BJ (cell line): ENCODE results near the gene EXTL1. TPM values are rescaled to one million over a fixed set of nuclear protein-coding genes. Genes with fewer than 3 reads are reported as not detected.

Source experiments
- CTCF ChIA-PET: fragments of 350-600 bp; formaldehyde crosslinking; extraction: SDS; loops from one replicate; lab custom pipeline; 2021; ENCODE audit warnings: antibody characterized with exemption, inconsistent platforms; lab: Yijun Ruan, JAX
- POLR2A ChIA-PET: fragments of 300-600 bp; sonication (Branson Sonifier 250); formaldehyde crosslinking; extraction: SDS; loops from one replicate; lab custom pipeline; 2021; ENCODE audit warnings: antibody characterized with exemption; lab: Charles Lee
- DNase-seq: peaks from one replicate; pipeline ENCODE4 v3.0.0-alpha.2; 2011; ENCODE audit warnings: low read depth
- H3K27me3 ChIP-seq: 2 replicates; pipeline ENCODE4 v1.6.0; 2011; ENCODE audit warnings: low read length; ENCODE audit not compliant: control insufficient read depth, insufficient read depth
- H3K36me3 ChIP-seq: 2 replicates; pipeline ENCODE4 v1.5.1; 2011; ENCODE audit warnings: low read length; ENCODE audit not compliant: control insufficient read depth, insufficient read depth
- H3K4me3 ChIP-seq: 2 replicates; pipeline ENCODE4 v1.5.1; 2011; ENCODE audit warnings: low read depth, mild to moderate bottlenecking, control low read depth, low read length
- CTCF ChIP-seq: IDR thresholded peaks from 2 replicates; pipeline ENCODE4 v1.5.1; 2011; ENCODE audit warnings: low read depth, mild to moderate bottlenecking, control low read depth, inconsistent platforms, low read length, moderate library complexity; ENCODE audit not compliant: insufficient read depth
- polyA plus RNA-seq: library from polyadenylated mRNA; depleted of rRNA; stranded (reverse); fragments of >200 nt; gene quantifications from 2 replicates; pipeline ENCODE4 v1.2.3, GENCODE V29; 2011

Gene EXTL1
- polyA plus RNA-seq, 1 experiment: 5.0 TPM

GRCh38 chr1:26053718-26054560 lies 32.4 kb downstream of the EXTL1 start:
- no peaks in the 10 kb centered on the region for H3K36me3 ChIP-seq
- TF ChIP-seq CTCF: no peak
- ChIA-PET CTCF (interaction anchor here (1.2 to 3.0 kb wide), 3 partner anchors 9 to 91 kb away, joined by 3 to 9 read pairs (median 4); no protein-coding TSS in a partner anchor), POLR2A (no interaction called here)
- H3K4me3 ChIP-seq: no peak overlapping the region
- peaks cover 20% of the 10 kb centered on the region for H3K27me3 ChIP-seq
- DNase-seq: no peak

- Histone ChIP-seq H3K4me3 (no peak overlapping the region), H3K27me3 (peaks cover 18% of the 10 kb centered on the region), H3K36me3 (no peaks in the 10 kb centered on the region)
- no peak for DNase-seq
- POLR2A ChIA-PET: no interaction called here
- no peak for TF ChIP-seq CTCF
- CTCF ChIA-PET: interaction anchor here (1.5 to 3.0 kb wide), 2 partner anchors 19 to 90 kb away, joined by 4 to 9 read pairs; no protein-coding TSS in a partner anchor
Observed at GRCh38 chr1:26055041-26055440, 33.5 kb downstream of the EXTL1 start.

GRCh38 chr1:26057189-26057588 lies 35.6 kb downstream of the EXTL1 start:
- POLR2A ChIA-PET: no interaction called here
- no peak for TF ChIP-seq CTCF
- Histone ChIP-seq H3K4me3 (no peak overlapping the region), H3K27me3 (peaks cover 19% of the 10 kb centered on the region), H3K36me3 (no peaks in the 10 kb centered on the region)
- CTCF ChIA-PET: interaction anchor here (1.4 to 1.5 kb wide), 2 partner anchors 21 to 28 kb away, joined by 3 to 5 read pairs; no protein-coding TSS in a partner anchor
- no peak for DNase-seq

GRCh38 chr1:26058052-26058595 lies 36.5 kb downstream of the EXTL1 start:
- TF ChIP-seq CTCF: no peak
- DNase-seq: no peak
- ChIA-PET POLR2A (no interaction called here), CTCF (interaction anchor here (0.6 to 1.6 kb wide), 6 partner anchors 9 to 358 kb away, joined by 3 to 5 read pairs (median 4); no protein-coding TSS in a partner anchor)
- Histone ChIP-seq H3K4me3 (no peak overlapping the region), H3K27me3 (peaks cover 18% of the 10 kb centered on the region), H3K36me3 (no peaks in the 10 kb centered on the region)

GRCh38 chr1:26059906-26060305 lies 38.3 kb downstream of the EXTL1 start:
- DNase-seq: no peak
- peaks cover 8% of the 10 kb centered on the region for H3K27me3 ChIP-seq
- CTCF ChIA-PET: interaction anchor here (0.9 to 1.6 kb wide), 2 partner anchors 24 to 175 kb away, joined by 3 to 5 read pairs; partner anchors contain the start of gene CEP85

More at GRCh38 chr1:26059906-26060305, 38.3 kb downstream of the EXTL1 start:
- Histone ChIP-seq H3K4me3 (no peak overlapping the region), H3K36me3 (no peaks in the 10 kb centered on the region)
- POLR2A ChIA-PET: interaction anchor here (0.6 kb wide), 1 partner anchor 9 kb away, joined by 8 read pairs; no protein-coding TSS in a partner anchor
- no peak for TF ChIP-seq CTCF
